ENCODE measurements around the gene ATP6V1G1.
"Not testable (repeated sequence)": the region's sequence is repeated elsewhere in the genome, so short reads cannot be mapped to it uniquely, and the experiment has no call there.

ATP6V1G1 gene

GRCh38 chr9:114601787-114602186 is 14.2 kb downstream of the ATP6V1G1 start:
- not testable (repeated sequence) for H3K27me3 ChIP-seq (ENCODE audit: low read depth, low read length); H3K4me3 ChIP-seq (ENCODE audit: low read depth in 1 of 2, low read length in 2 of 2); H3K4me1 ChIP-seq (ENCODE audit: control insufficient read depth in 1 of 2, insufficient read depth in 2 of 2, low read length in 2 of 2); H3K27ac ChIP-seq (ENCODE audit: low read length); H3K9me3 ChIP-seq (ENCODE audit: control insufficient read depth in 1 of 2, low read length in 2 of 2)
- peaks cover 17 to 30% of the 10 kb centered on the region in 2 donors for H3K36me3 ChIP-seq (ENCODE audit: control insufficient read depth in 1 of 2, insufficient read depth in 2 of 2, low read length in 2 of 2)

- no peaks in the 10 kb centered on the region for H3K27me3 ChIP-seq (ENCODE audit: low read depth, low read length)
- H3K36me3 ChIP-seq (ENCODE audit: control insufficient read depth in 1 of 2, insufficient read depth in 2 of 2, low read length in 2 of 2): peaks cover 12 to 25% of the 10 kb centered on the region in 2 donors
- H3K27ac ChIP-seq (ENCODE audit: low read length): no peak overlapping the region
- no peaks in the 10 kb centered on the region for H3K9me3 ChIP-seq (ENCODE audit: control insufficient read depth in 1 of 2, low read length in 2 of 2)
- H3K4me1 ChIP-seq (ENCODE audit: control insufficient read depth in 1 of 2, insufficient read depth in 2 of 2, low read length in 2 of 2): no peaks in the 10 kb centered on the region
- no peak overlapping the region for H3K4me3 ChIP-seq (ENCODE audit: low read depth in 1 of 2, low read length in 2 of 2)
Observed at GRCh38 chr9:114602620-114603019, 15.1 kb downstream of the ATP6V1G1 start.

GRCh38 chr9:114603248-114603647 is 15.7 kb downstream of the ATP6V1G1 start:
- no peaks in the 10 kb centered on the region for H3K9me3 ChIP-seq (ENCODE audit: control insufficient read depth in 1 of 2, low read length in 2 of 2)
- peaks cover 5 to 20% of the 10 kb centered on the region in 2 donors for H3K36me3 ChIP-seq (ENCODE audit: control insufficient read depth in 1 of 2, insufficient read depth in 2 of 2, low read length in 2 of 2)
- H3K4me1 ChIP-seq (ENCODE audit: control insufficient read depth in 1 of 2, insufficient read depth in 2 of 2, low read length in 2 of 2): no peaks in the 10 kb centered on the region
- H3K27me3 ChIP-seq (ENCODE audit: low read depth, low read length): no peaks in the 10 kb centered on the region
- H3K4me3 ChIP-seq (ENCODE audit: low read depth in 1 of 2, low read length in 2 of 2): no peak overlapping the region
- H3K27ac ChIP-seq (ENCODE audit: low read length): no peak overlapping the region

- Histone ChIP-seq H3K36me3 (ENCODE audit: control insufficient read depth in 1 of 2, insufficient read depth in 2 of 2, low read length in 2 of 2) (peaks cover 0 to 9% of the 10 kb centered on the region in 2 donors), H3K4me1 (ENCODE audit: control insufficient read depth in 1 of 2, insufficient read depth in 2 of 2, low read length in 2 of 2) (no peaks in the 10 kb centered on the region), H3K9me3 (ENCODE audit: control insufficient read depth in 1 of 2, low read length in 2 of 2) (no peaks in the 10 kb centered on the region), H3K27me3 (ENCODE audit: low read depth, low read length) (no peaks in the 10 kb centered on the region), H3K4me3 (ENCODE audit: low read depth in 1 of 2, low read length in 2 of 2) (no peak overlapping the region), H3K27ac (ENCODE audit: low read length) (no peak overlapping the region)
Observed at GRCh38 chr9:114604989-114605388, 17.4 kb downstream of the ATP6V1G1 start.

- no peaks in the 10 kb centered on the region for H3K4me1 ChIP-seq (ENCODE audit: control insufficient read depth in 1 of 2, insufficient read depth in 2 of 2, low read length in 2 of 2)
- H3K27ac ChIP-seq (ENCODE audit: low read length): no peak overlapping the region
- no peaks in the 10 kb centered on the region for H3K27me3 ChIP-seq (ENCODE audit: low read depth, low read length)
- no peaks in the 10 kb centered on the region for H3K9me3 ChIP-seq (ENCODE audit: control insufficient read depth in 1 of 2, low read length in 2 of 2)
- no peak overlapping the region for H3K4me3 ChIP-seq (ENCODE audit: low read depth in 1 of 2, low read length in 2 of 2)
- no peaks in the 10 kb centered on the region for H3K36me3 ChIP-seq (ENCODE audit: control insufficient read depth in 1 of 2, insufficient read depth in 2 of 2, low read length in 2 of 2)
Observed at GRCh38 chr9:114606068-114606467, 18.5 kb downstream of the ATP6V1G1 start.

GRCh38 chr9:114606597-114607207 is 19.1 kb downstream of the ATP6V1G1 start:
- Histone ChIP-seq H3K36me3 (ENCODE audit: control insufficient read depth in 1 of 2, insufficient read depth in 2 of 2, low read length in 2 of 2) (no peaks in the 10 kb centered on the region), H3K9me3 (ENCODE audit: control insufficient read depth in 1 of 2, low read length in 2 of 2) (no peaks in the 10 kb centered on the region), H3K4me1 (ENCODE audit: control insufficient read depth in 1 of 2, insufficient read depth in 2 of 2, low read length in 2 of 2) (peaks cover 0 to 2% of the 10 kb centered on the region in 2 donors), H3K4me3 (ENCODE audit: low read depth in 1 of 2, low read length in 2 of 2) (no peak overlapping the region), H3K27ac (ENCODE audit: low read length) (no peak overlapping the region), H3K27me3 (ENCODE audit: low read depth, low read length) (no peaks in the 10 kb centered on the region)

GRCh38 chr9:114607671-114608524 is 20.3 kb downstream of the ATP6V1G1 start:
- Histone ChIP-seq H3K36me3 (ENCODE audit: control insufficient read depth in 1 of 2, insufficient read depth in 2 of 2, low read length in 2 of 2) (no peaks in the 10 kb centered on the region), H3K9me3 (ENCODE audit: control insufficient read depth in 1 of 2, low read length in 2 of 2) (no peaks in the 10 kb centered on the region), H3K27me3 (ENCODE audit: low read depth, low read length) (no peaks in the 10 kb centered on the region), H3K4me3 (ENCODE audit: low read depth in 1 of 2, low read length in 2 of 2) (no peak overlapping the region), H3K4me1 (ENCODE audit: control insufficient read depth in 1 of 2, insufficient read depth in 2 of 2, low read length in 2 of 2) (peaks cover 2 to 14% of the 10 kb centered on the region in 2 donors), H3K27ac (ENCODE audit: low read length) (no peak overlapping the region)

GRCh38 chr9:114608525-114608796 is 20.9 kb downstream of the ATP6V1G1 start:
- no peaks in the 10 kb centered on the region for H3K36me3 ChIP-seq (ENCODE audit: control insufficient read depth in 1 of 2, insufficient read depth in 2 of 2, low read length in 2 of 2)
- no peak overlapping the region for H3K27ac ChIP-seq (ENCODE audit: low read length)
- no peaks in the 10 kb centered on the region for H3K27me3 ChIP-seq (ENCODE audit: low read depth, low read length)
- H3K4me1 ChIP-seq (ENCODE audit: control insufficient read depth in 1 of 2, insufficient read depth in 2 of 2, low read length in 2 of 2): peaks cover 3 to 17% of the 10 kb centered on the region in 2 donors
- H3K9me3 ChIP-seq (ENCODE audit: control insufficient read depth in 1 of 2, low read length in 2 of 2): no peaks in the 10 kb centered on the region
- no peak overlapping the region for H3K4me3 ChIP-seq (ENCODE audit: low read depth in 1 of 2, low read length in 2 of 2)

- Histone ChIP-seq H3K27me3 (ENCODE audit: low read depth, low read length) (no peaks in the 10 kb centered on the region), H3K9me3 (ENCODE audit: control insufficient read depth in 1 of 2, low read length in 2 of 2) (no peaks in the 10 kb centered on the region), H3K36me3 (ENCODE audit: control insufficient read depth in 1 of 2, insufficient read depth in 2 of 2, low read length in 2 of 2) (no peaks in the 10 kb centered on the region), H3K4me3 (ENCODE audit: low read depth in 1 of 2, low read length in 2 of 2) (peak overlapping the region; percentile 76 to 86), H3K4me1 (ENCODE audit: control insufficient read depth in 1 of 2, insufficient read depth in 2 of 2, low read length in 2 of 2) (peaks cover 4 to 18% of the 10 kb centered on the region in 2 donors), H3K27ac (ENCODE audit: low read length) (peak overlapping the region; percentile 85)
Observed at GRCh38 chr9:114611516-114612271, 24.1 kb downstream of the ATP6V1G1 start.

- Histone ChIP-seq H3K4me3 (ENCODE audit: low read depth in 1 of 2, low read length in 2 of 2) (peak overlapping the region; percentile 76 to 86), H3K9me3 (ENCODE audit: control insufficient read depth in 1 of 2, low read length in 2 of 2) (no peaks in the 10 kb centered on the region), H3K36me3 (ENCODE audit: control insufficient read depth in 1 of 2, insufficient read depth in 2 of 2, low read length in 2 of 2) (no peaks in the 10 kb centered on the region), H3K27ac (ENCODE audit: low read length) (peak overlapping the region; percentile 85), H3K4me1 (ENCODE audit: control insufficient read depth in 1 of 2, insufficient read depth in 2 of 2, low read length in 2 of 2) (peaks cover 8 to 23% of the 10 kb centered on the region in 2 donors), H3K27me3 (ENCODE audit: low read depth, low read length) (no peaks in the 10 kb centered on the region)
Observed at GRCh38 chr9:114612272-114612923, 24.8 kb downstream of the ATP6V1G1 start.

- H3K9me3 ChIP-seq (ENCODE audit: control insufficient read depth in 1 of 2, low read length in 2 of 2): no peaks in the 10 kb centered on the region
- H3K4me1 ChIP-seq (ENCODE audit: control insufficient read depth in 1 of 2, insufficient read depth in 2 of 2, low read length in 2 of 2): peaks cover 8 to 23% of the 10 kb centered on the region in 2 donors
- no peaks in the 10 kb centered on the region for H3K27me3 ChIP-seq (ENCODE audit: low read depth, low read length)
- H3K36me3 ChIP-seq (ENCODE audit: control insufficient read depth in 1 of 2, insufficient read depth in 2 of 2, low read length in 2 of 2): peaks cover 0 to under 1% of the 10 kb centered on the region in 2 donors
- no peak overlapping the region for H3K27ac ChIP-seq (ENCODE audit: low read length)
- no peak overlapping the region for H3K4me3 ChIP-seq (ENCODE audit: low read depth in 1 of 2, low read length in 2 of 2)
Observed at GRCh38 chr9:114613087-114613486, 25.5 kb downstream of the ATP6V1G1 start.

All from muscle layer of duodenum (tissue), 2 donors.